ENCODE results near the gene PTPN21.

The PTPN21 gene

DNA sequence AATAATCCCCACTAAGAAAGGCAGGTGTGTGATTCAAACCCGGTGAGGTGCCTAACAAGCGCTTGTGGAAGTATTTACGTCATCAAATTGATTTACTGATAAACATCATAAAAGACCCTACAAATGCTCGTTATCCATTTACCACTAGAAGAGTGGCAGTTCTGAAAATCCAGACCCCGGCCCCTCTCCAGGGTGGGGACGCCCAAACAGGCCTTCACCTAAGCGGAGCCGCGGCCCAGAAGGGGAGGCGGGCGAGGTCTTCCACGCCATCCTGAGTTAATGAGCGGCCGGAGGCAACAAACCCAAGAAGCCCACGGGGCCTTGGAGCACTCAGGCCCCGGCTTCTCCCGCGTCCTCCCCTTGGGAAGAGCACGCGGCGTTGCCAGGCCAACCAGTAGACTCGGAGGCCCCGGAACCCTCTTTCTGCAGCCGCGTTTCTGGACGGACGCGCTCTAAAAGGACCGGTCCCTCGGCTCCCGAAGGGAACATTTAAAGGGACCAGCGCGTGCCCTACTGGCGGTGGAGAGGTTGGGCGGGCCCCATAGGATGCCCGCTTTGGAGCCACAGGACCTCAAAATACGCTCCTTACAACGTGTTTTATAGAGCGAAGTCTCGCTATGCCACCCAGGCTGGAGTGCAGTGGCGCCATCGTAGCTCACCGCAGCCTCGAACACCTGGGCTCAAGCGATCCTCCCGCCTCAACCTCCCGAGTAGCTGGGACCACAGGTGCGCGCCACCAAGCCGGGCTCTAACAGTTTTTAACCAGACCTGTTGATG is 3.5 kb downstream of the PTPN21 start:
- peak overlapping the region; percentile 82 for H3K4me3 ChIP-seq (ENCODE audit: low read depth, low read length)
- TF ChIP-seq, protein P1, sequence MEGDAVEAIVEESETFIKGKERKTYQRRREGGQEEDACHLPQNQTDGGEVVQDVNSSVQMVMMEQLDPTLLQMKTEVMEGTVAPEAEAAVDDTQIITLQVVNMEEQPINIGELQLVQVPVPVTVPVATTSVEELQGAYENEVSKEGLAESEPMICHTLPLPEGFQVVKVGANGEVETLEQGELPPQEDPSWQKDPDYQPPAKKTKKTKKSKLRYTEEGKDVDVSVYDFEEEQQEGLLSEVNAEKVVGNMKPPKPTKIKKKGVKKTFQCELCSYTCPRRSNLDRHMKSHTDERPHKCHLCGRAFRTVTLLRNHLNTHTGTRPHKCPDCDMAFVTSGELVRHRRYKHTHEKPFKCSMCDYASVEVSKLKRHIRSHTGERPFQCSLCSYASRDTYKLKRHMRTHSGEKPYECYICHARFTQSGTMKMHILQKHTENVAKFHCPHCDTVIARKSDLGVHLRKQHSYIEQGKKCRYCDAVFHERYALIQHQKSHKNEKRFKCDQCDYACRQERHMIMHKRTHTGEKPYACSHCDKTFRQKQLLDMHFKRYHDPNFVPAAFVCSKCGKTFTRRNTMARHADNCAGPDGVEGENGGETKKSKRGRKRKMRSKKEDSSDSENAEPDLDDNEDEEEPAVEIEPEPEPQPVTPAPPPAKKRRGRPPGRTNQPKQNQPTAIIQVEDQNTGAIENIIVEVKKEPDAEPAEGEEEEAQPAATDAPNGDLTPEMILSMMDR (IDR thresholded peaks at IDR 0.05; ENCODE audit: low read depth, low read length): peak; percentile 37
- H3K9me3 ChIP-seq: no peaks in the 10 kb centered on the region
- no peaks in the 10 kb centered on the region for H3K4me1 ChIP-seq
- no peaks in the 10 kb centered on the region for H3K36me3 ChIP-seq
- peak; percentile 89 for DNase-seq
- H3K27me3 ChIP-seq: peaks cover 34% of the 10 kb centered on the region

- no peaks in the 10 kb centered on the region for H3K4me1 ChIP-seq
- no peaks in the 10 kb centered on the region for H3K36me3 ChIP-seq
- DNase-seq: no peak
- no peaks in the 10 kb centered on the region for H3K9me3 ChIP-seq
- TF ChIP-seq, protein P1 (IDR thresholded peaks at IDR 0.05; ENCODE audit: low read depth, low read length): no peak
- no peak overlapping the region for H3K4me3 ChIP-seq (ENCODE audit: low read depth, low read length)
- peaks cover 30% of the 10 kb centered on the region for H3K27me3 ChIP-seq
Measured at GRCh38 chr14:88550078-88550477, 4.7 kb downstream of the PTPN21 start.

- H3K4me1 ChIP-seq: no peaks in the 10 kb centered on the region
- no peak overlapping the region for H3K4me3 ChIP-seq (ENCODE audit: low read depth, low read length)
- peaks cover 5% of the 10 kb centered on the region for H3K27me3 ChIP-seq
- H3K36me3 ChIP-seq: no peaks in the 10 kb centered on the region
- DNase-seq: no peak
- TF ChIP-seq, protein P1 (IDR thresholded peaks at IDR 0.05; ENCODE audit: low read depth, low read length): no peak
- no peaks in the 10 kb centered on the region for H3K9me3 ChIP-seq
Measured at GRCh38 chr14:88547386-88547780, 7.4 kb downstream of the PTPN21 start.

DNA sequence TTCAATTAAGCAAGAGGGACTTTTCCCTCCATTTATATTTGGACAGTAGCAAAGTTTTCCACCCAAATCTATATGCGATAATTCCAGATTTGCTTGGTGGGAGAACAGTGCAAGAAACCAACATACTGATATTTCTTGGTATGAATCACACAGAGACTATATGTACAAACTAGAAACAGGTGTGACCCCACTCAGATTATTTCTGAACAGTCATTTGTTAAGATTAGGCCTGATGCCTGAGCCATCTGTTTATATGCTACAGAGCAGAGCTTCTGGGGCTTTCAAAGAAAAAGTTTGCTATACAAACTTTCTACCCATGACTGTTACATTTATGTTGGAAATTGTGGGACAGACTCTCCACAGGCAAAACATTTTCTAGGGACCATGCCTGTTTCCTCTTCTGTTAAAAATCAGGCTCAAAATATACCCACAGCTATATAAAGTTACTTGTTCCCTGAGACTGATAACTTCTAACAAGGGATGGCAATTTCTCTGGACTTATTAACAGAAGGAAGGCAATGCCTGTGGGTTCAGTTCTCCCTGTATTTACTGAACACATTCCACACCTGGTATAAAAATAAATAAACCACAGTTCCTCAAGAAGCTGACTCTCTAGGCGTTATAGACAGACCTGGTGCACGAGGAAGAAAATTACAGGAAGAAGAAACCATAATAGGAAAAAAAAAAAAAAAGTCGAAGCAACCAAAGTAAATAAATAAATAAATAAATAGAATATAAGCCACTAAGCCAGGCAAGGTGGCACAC is 8.0 kb downstream of the PTPN21 start:
- no peak for DNase-seq
- TF ChIP-seq, protein P1 (IDR thresholded peaks at IDR 0.05; ENCODE audit: low read depth, low read length): no peak
- no peaks in the 10 kb centered on the region for H3K9me3 ChIP-seq
- H3K27me3 ChIP-seq: no peaks in the 10 kb centered on the region
- H3K4me1 ChIP-seq: no peaks in the 10 kb centered on the region
- H3K4me3 ChIP-seq (ENCODE audit: low read depth, low read length): no peak overlapping the region
- no peaks in the 10 kb centered on the region for H3K36me3 ChIP-seq

- TF ChIP-seq, protein P1 (IDR thresholded peaks at IDR 0.05; ENCODE audit: low read depth, low read length): no peak
Measured at GRCh38 chr14:88545256-88545655, 9.6 kb downstream of the PTPN21 start.

More at GRCh38 chr14:88545256-88545655, 9.6 kb downstream of the PTPN21 start:
- Histone ChIP-seq H3K36me3 (no peaks in the 10 kb centered on the region), H3K9me3 (no peaks in the 10 kb centered on the region), H3K27me3 (no peaks in the 10 kb centered on the region), H3K4me1 (no peaks in the 10 kb centered on the region), H3K4me3 (ENCODE audit: low read depth, low read length) (no peak overlapping the region)
- DNase-seq: no peak

All from BE2C (cell line).